ENCODE measurements around the gene STEAP2.
"Not testable (repeated sequence)": the region's sequence is repeated elsewhere in the genome, so short reads cannot be mapped to it uniquely, and the experiment has no call there.

STEAP2 gene

DNA sequence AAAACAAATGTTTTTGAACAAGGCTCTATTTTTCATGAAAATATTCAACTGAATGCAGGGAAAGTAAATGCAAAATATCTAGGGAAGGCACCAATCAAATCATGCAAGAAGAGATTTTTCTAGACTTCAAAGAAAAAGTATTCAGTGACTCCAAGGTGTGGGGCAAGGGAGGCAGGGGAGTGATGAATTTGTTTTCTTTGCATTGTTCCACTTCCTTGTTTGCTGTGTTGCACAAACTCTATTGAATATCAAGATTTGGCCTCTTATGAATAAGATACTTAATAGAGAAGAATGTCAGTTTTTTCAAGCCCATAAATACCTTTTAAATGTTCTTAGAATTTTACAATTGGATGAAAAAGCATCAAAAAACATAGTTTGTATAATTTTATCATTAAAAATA lies 30.9 kb upstream of the STEAP2 start:
- DNase-seq (ENCODE audit: insufficient read length, low spot score): no peak
- no peak for TF ChIP-seq POLR2A (IDR thresholded peaks at IDR 0.05; ENCODE audit: low read depth, low read length)
- no peak for FAIRE-seq

- TF ChIP-seq POLR2A (IDR thresholded peaks at IDR 0.05; ENCODE audit: low read depth, low read length): no peak
- no peak for FAIRE-seq
- DNase-seq (ENCODE audit: insufficient read length, low spot score): no peak
These were observed 30.1 kb upstream of the STEAP2 start for GRCh38 chr7:90181485-90181884.

DNA sequence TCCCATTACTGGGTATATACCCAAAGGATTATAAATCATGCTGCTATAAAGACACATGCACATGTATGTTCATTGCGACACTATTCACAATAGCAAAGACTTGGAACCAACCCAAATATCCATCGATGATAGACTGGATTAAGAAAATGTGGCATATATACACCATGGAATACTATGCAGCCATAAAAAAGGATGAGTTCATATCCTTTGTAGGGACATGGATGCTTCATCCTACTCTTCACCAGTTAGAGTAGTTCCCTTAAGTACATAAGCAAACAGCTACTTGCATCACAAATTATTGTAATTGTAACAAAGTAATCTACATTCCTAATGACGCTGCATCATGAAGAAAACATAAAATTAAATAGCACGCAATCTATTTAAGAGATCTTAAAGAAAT lies 25.2 kb upstream of the STEAP2 start:
- not testable (repeated sequence) for DNase-seq (ENCODE audit: insufficient read length, low spot score); FAIRE-seq

DNA sequence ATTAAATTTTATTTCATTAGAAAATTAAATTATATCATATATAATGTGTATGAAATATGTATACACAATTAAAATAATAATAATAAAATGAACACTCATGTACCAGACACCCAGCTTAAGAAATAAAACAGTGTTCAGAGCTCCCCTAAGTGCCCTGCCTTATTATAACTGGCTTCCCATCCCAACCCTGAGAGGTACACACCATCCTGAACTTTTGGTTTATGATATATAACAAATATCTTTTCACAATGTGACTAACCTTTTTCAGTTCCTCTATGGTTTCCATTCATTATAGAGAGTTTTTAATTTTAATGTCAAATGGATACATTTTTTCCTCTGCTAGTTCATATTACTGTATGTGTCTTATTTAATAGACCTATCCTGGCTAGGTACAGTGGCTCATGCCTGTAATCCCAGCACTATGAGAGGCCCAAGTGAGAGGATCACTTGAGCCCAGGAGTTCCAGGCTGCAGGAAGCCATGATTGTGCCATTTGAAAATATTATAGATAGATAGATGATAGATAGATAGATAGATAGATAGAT lies 24.0 kb upstream of the STEAP2 start:
- TF ChIP-seq POLR2A (IDR thresholded peaks at IDR 0.05; ENCODE audit: low read depth, low read length): no peak
- FAIRE-seq (no peak), DNase-seq (ENCODE audit: insufficient read length, low spot score) (no peak)

- no peak for FAIRE-seq
- TF ChIP-seq POLR2A (IDR thresholded peaks at IDR 0.05; ENCODE audit: low read depth, low read length): no peak
- no peak for DNase-seq (ENCODE audit: insufficient read length, low spot score)
These were observed 23.3 kb upstream of the STEAP2 start for GRCh38 chr7:90188281-90188680.

- no peak for DNase-seq (ENCODE audit: insufficient read length, low spot score)
- FAIRE-seq: no peak
- no peak for TF ChIP-seq POLR2A (IDR thresholded peaks at IDR 0.05; ENCODE audit: low read depth, low read length)
These were observed 20.5 kb upstream of the STEAP2 start for GRCh38 chr7:90190995-90191394.

DNA sequence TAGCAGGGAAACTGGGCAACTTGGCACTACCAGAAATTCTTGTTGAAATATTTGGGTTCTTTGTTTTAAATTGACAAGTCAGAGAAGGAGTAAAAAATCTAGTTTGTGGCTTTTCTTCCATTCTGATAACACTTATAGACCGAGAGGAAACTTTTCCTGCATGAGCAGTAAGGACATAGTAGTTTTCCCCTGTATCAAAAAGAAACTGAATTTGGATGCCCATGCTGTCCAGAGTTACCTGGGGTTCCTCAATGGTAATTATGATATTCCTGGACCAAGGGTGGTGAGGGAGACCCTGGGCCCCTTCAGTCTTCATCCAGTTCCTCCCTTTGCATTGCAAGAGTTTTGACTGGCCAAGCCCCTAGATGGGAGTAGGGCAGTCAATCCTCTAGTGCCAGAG lies 19.9 kb upstream of the STEAP2 start:
- DNase-seq (ENCODE audit: insufficient read length, low spot score) (no peak), FAIRE-seq (no peak)
- no peak for TF ChIP-seq POLR2A (IDR thresholded peaks at IDR 0.05; ENCODE audit: low read depth, low read length)

GRCh38 chr7:90192876-90193750 lies 18.4 kb upstream of the STEAP2 start:
- no peak for DNase-seq (ENCODE audit: insufficient read length, low spot score)
- FAIRE-seq: no peak
- no peak for TF ChIP-seq POLR2A (IDR thresholded peaks at IDR 0.05; ENCODE audit: low read depth, low read length)

DNA sequence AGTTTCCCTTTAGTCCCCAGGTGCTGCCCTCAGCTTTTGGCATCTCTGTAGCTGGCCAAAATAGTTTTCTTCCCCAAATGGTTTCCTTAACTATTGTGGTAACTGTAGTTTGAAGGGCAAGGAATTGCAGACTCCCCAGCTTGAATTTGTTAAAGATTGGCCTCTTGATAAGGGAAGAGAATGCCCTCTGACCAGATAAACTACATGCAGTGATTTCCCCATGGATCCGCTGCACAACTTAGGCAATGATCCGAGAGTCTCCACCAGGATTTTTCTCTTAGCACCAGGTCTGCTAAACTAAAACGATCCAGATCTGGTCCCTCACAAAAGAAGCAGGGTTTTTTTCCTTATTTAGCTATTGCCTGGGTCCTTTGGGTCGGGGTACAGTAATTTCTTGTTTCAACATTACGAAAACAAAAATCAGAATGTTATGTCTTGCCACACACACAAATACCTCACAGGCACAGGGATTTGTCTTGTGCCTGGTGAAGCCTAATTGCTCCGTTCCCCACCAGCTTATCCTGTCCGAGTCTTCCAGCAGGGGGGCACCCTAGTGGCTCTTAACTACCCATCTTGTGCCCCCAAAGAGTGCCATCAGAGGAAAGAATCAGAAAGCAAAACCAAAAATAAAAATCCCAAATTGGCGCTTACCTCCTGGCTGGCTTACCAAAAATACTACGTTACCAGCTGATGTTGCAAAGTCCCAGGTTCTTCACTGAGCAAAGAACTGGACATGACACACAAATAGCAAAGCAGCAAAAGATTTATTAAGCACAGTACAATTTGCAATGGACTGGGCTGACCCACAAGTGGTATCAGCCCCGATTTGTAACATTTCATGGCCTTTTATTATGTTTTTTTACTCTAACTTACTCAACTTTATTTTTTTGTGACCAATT lies 16.4 kb upstream of the STEAP2 start:
- DNase-seq (ENCODE audit: insufficient read length, low spot score) (no peak), FAIRE-seq (no peak)
- TF ChIP-seq POLR2A (IDR thresholded peaks at IDR 0.05; ENCODE audit: low read depth, low read length): no peak

DNA sequence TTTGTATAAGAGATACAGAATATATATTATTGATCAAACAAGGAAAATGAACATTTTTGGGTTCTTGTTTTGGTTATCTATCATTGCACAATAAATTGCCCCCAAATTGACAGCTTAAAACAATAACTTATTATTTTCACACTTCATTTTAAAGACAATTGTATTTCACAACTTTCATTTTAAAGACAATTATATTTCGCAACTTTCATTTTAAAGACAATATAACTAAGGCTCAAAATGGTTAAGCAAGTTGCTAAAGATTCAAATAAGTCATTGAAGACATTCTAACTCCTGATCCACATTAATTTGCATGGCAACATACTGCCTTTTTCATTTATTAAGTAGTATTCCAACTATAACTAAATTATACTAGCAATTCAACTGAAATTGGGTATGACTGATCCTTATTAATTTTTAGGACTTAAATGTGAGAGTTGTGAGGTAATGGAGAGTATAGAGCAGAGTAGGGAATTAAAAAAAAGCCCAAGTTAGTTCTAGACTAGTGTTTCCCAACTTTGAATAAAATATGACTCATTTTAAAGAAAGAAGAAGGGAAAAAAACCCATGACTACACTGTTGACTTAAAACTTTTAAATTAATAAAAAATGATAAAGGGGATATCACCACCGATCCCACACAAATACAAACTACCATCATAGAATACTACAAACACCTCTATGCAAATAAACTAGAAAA lies 9.9 kb upstream of the STEAP2 start:
- no peak for TF ChIP-seq POLR2A (IDR thresholded peaks at IDR 0.05; ENCODE audit: low read depth, low read length)
- no peak for FAIRE-seq
- DNase-seq (ENCODE audit: insufficient read length, low spot score): no peak

DNA sequence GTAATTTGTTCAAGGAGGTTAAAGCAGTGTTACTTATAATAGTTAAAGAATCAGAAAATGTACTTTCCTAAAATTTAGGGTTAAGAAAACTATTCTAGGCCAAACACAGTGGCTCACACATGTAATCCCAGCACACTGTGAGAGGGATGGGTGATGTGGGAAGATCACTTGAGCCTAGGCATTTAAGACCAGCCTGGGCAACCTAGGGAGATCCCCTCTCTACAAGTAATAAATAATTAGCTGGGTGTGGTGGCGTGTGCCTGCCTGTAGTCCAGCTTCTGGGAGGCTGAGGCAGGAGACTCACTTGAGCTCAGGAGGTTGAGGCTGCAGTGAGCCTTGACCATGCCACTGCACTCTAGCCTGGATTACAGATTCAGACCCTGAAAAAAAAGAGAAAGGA lies 3.6 kb upstream of the STEAP2 start:
- FAIRE-seq: no peak
- DNase-seq (ENCODE audit: insufficient read length, low spot score): no peak
- TF ChIP-seq POLR2A (IDR thresholded peaks at IDR 0.05; ENCODE audit: low read depth, low read length): no peak

DNA sequence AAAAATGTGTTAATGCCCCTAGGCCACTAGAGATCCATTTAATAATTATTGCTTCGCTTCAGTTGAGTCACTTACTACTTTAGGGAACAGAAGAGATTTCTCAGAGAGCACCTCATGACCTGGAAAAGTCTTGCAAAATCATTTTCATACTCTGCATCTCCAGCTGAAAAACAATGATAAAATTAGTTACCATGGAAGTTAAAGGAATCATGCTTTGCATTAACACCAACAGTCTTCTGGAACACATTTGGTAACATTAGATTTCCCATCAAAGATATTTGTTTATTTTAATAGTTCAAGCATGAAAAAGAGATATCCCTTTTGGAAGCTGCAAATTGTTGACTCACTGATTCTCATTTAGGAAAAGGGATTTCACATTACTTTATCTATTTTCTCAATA lies 1.8 kb upstream of the STEAP2 start:
- DNase-seq (ENCODE audit: insufficient read length, low spot score) (no peak), FAIRE-seq (no peak)
- TF ChIP-seq POLR2A (IDR thresholded peaks at IDR 0.05; ENCODE audit: low read depth, low read length): no peak

DNA sequence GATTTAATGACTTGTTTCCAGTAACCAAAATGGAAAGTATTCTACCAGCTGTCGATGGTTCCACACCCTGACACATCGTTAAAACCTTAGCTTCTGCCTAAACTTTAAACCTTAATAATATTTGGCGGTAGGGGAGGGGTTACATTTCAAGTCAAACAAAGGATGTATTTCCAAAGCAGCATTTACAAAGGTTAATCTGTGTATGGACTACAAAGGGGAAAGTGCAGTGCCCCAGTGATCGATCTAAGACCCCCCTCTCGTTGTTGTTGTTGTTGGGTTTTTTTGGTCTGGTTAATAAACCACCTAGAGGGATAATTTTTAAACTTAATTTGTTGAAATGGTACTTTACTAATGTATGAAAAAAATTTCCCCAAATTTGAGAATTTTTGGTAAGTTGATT lies 1.1 kb upstream of the STEAP2 start:
- FAIRE-seq: no peak
- TF ChIP-seq POLR2A (IDR thresholded peaks at IDR 0.05; ENCODE audit: low read depth, low read length): no peak

DNA sequence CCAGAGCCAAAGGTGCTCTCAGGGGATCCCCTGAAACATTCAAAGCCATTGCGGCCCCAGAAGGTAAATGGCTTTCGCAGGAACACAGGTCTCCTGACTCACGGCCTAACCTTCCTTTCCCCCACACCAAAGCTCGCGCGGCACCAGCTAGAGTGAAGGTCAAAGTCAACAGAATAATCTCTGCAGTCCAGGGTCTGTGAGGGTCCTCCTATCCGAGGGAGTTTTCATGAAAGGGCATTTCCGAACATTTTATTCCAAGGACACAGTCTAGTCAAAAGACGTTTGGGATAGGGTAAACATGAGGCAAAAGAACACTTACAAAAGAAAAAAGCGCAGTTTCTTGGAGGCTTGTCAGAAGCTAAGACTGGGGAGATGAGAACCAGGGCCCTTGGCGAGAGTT lies 559 bp upstream of the STEAP2 start:
- no peak for TF ChIP-seq POLR2A (IDR thresholded peaks at IDR 0.05; ENCODE audit: low read depth, low read length)
- no peak for FAIRE-seq
- no peak for DNase-seq (ENCODE audit: insufficient read length, low spot score)

More for the DNA sequence above, 1.1 kb upstream of the STEAP2 start:
- no peak for DNase-seq (ENCODE audit: insufficient read length, low spot score)
